Endothelial cell of umbilical vein (primary cell): ENCODE measurements around the gene FANCC. TPM values are rescaled to one million over a fixed set of nuclear protein-coding genes. Genes with fewer than 3 reads are reported as not detected.

Experiments
- BruUV-seq: library from RNA; stranded (reverse); fragments of 400-500 nt; replicated peaks from 2 replicates; lab custom pipeline; 2021; lab: Mats Ljungman, UMichigan
- CTCF ChIA-PET: fragments of 300-600, 350-600 bp; sonication (Branson Sonifier 250); formaldehyde crosslinking; loops from one replicate; lab custom pipeline; 2021; ENCODE audit warnings: antibody characterized with exemption, inconsistent platforms; lab: Charles Lee
- POLR2A ChIA-PET: fragments of 300-600, 350-600 bp; sonication (Branson Sonifier 250); formaldehyde crosslinking; loops from one replicate; lab custom pipeline; 2021; ENCODE audit warnings: antibody characterized with exemption, inconsistent platforms; lab: Charles Lee
- DNase-seq: peaks from one replicate; pipeline ENCODE4 v3.0.0-alpha.2; 2011; ENCODE audit warnings: low read depth, low spot score
- FAIRE-seq: peaks from 2 replicates; lab custom pipeline; 2011; peaks lifted over from hg19 to GRCh38; lab: Jason Lieb, UNC
- H2AFZ ChIP-seq: 2 replicates; pipeline ENCODE4 v1.6.0; 2012; ENCODE audit warnings: low read depth, low read length, control low read depth, inconsistent platforms
- H3K27ac ChIP-seq: 2 replicates; pipeline ENCODE4 v1.5.1; 2011; ENCODE audit warnings: low read depth, mild to moderate bottlenecking, control low read depth, low read length, moderate library complexity; ENCODE audit not compliant: insufficient read depth
- H3K27me3 ChIP-seq, 2 experiments: 2 replicates each; pipeline versions ENCODE4 v1.6.0 to v1.6.1; 2011; ENCODE audit warnings: low read length in 2 of 2, mixed read lengths in 1 of 2; ENCODE audit not compliant: control insufficient read depth in 2 of 2, insufficient read depth in 2 of 2
- H3K36me3 ChIP-seq, 2 experiments: 2 replicates in 1 of 2; 3 replicates in 1 of 2; pipeline ENCODE4 v1.5.1; 2011; ENCODE audit warnings: low read length in 2 of 2, mild to moderate bottlenecking in 1 of 2, moderate library complexity in 1 of 2; ENCODE audit not compliant: control insufficient read depth in 2 of 2, insufficient read depth in 2 of 2; ENCODE audit errors: extremely low read depth in 1 of 2
- H3K4me1 ChIP-seq: 3 replicates; pipeline ENCODE4 v1.5.1; 2011; ENCODE audit warnings: mild to moderate bottlenecking, low read length; ENCODE audit not compliant: control insufficient read depth, insufficient read depth; ENCODE audit errors: extremely low read depth
- H3K4me2 ChIP-seq: 2 replicates; pipeline ENCODE4 v1.6.1; 2011; ENCODE audit warnings: low read length, control low read depth, mixed read lengths; ENCODE audit not compliant: insufficient read depth
- H3K4me3 ChIP-seq, 3 experiments: fragments of 200-600 bp in 1 of 3; sonication (generic), shearing (Covaris generic) in 1 of 3; replicated peaks in 1 of 3; 2 replicates each; pipeline ENCODE4 v1.5.1; 2011 to 2016; ENCODE audit warnings: control low read depth in 3 of 3, low read length in 3 of 3, mild to moderate bottlenecking in 2 of 3, inconsistent platforms in 1 of 3, low read depth in 1 of 3, moderate library complexity in 1 of 3; ENCODE audit not compliant: insufficient read depth in 1 of 3
- H3K79me2 ChIP-seq: 2 replicates; pipeline ENCODE4 v1.6.0; 2012; ENCODE audit warnings: low read length, inconsistent platforms; ENCODE audit not compliant: control insufficient read depth, insufficient read depth
- H3K9ac ChIP-seq: replicated peaks from 2 replicates; pipeline ENCODE3; 2011; ENCODE audit warnings: low read length, control low read depth; ENCODE audit not compliant: insufficient read depth; ENCODE audit errors: extremely low read depth
- H3K9me1 ChIP-seq: replicated peaks from 3 replicates; pipeline ENCODE4 v1.6.0; 2011; ENCODE audit warnings: mild to moderate bottlenecking, low read length; ENCODE audit not compliant: control insufficient read depth, insufficient read depth; ENCODE audit errors: extremely low read depth
- H3K9me3 ChIP-seq: replicated peaks from 2 replicates; pipeline ENCODE4 v1.5.1; 2012; ENCODE audit warnings: low read length, inconsistent platforms; ENCODE audit not compliant: control insufficient read depth, insufficient read depth
- H4K20me1 ChIP-seq: replicated peaks from 2 replicates; pipeline ENCODE3; 2011; ENCODE audit warnings: mild to moderate bottlenecking, low read length; ENCODE audit not compliant: control insufficient read depth, insufficient read depth; ENCODE audit errors: extremely low read depth
- CTCF ChIP-seq, 2 donors: IDR thresholded peaks; 1 replicate in 1 of 2; 2 replicates in 1 of 2; pipeline ENCODE4 v1.5.1; 2011; ENCODE audit warnings: low read length in 2 of 2, mild to moderate bottlenecking in 2 of 2, moderate library complexity in 2 of 2, control low read depth in 1 of 2, inconsistent platforms in 1 of 2, low read depth in 1 of 2; ENCODE audit not compliant: insufficient read depth in 1 of 2; ENCODE audit errors: extremely low read depth in 1 of 2
- EZH2 ChIP-seq: IDR thresholded peaks from 2 replicates; pipeline ENCODE4 v1.6.1; 2012; ENCODE audit warnings: borderline replicate concordance, low read depth, mild to moderate bottlenecking, moderate library complexity, low read length, inconsistent platforms; ENCODE audit not compliant: severe bottlenecking
- FOS ChIP-seq: IDR thresholded peaks from 2 replicates; pipeline ENCODE4 v1.6.1; 2011; ENCODE audit warnings: mild to moderate bottlenecking, low read length, moderate library complexity, borderline replicate concordance; ENCODE audit not compliant: insufficient read depth
- GATA2 ChIP-seq: IDR thresholded peaks from 2 replicates; pipeline ENCODE4 v1.7.0; 2011; ENCODE audit warnings: low read depth, mild to moderate bottlenecking, moderate library complexity, mixed read lengths, low read length; ENCODE audit not compliant: insufficient read length, insufficient read depth
- JUN ChIP-seq: IDR thresholded peaks from 2 replicates; pipeline ENCODE4 v1.6.1; 2011; ENCODE audit warnings: borderline replicate concordance, low read depth; ENCODE audit not compliant: insufficient read length, insufficient read depth
- MAX ChIP-seq: IDR thresholded peaks from 2 replicates; pipeline ENCODE4 v1.6.1; 2011; ENCODE audit not compliant: insufficient read depth, insufficient read length
- MYC ChIP-seq: IDR thresholded peaks from one replicate; pipeline ENCODE4 v1.6.1; 2011; ENCODE audit warnings: mild to moderate bottlenecking, low read depth, low read length
- POLR2A ChIP-seq: IDR thresholded peaks from 2 replicates; pipeline ENCODE4 v1.6.1; 2012; ENCODE audit warnings: low read depth, mild to moderate bottlenecking, control low read depth, low read length
- POLR2AphosphoS5 ChIP-seq: IDR thresholded peaks from 2 replicates; pipeline ENCODE4 v1.6.1; 2012; ENCODE audit warnings: low read depth, mild to moderate bottlenecking, control low read depth, low read length, moderate library complexity; ENCODE audit not compliant: insufficient read depth
- dilution Hi-C: fragments of 300-500 bp; cut with MboI; formaldehyde crosslinking; loops from one replicate; pipeline ENCODE4 v1.15.0; 2019; ENCODE audit warnings: low sequenced_read_pairs; ENCODE audit not compliant: extremely low pct_ligation_motif_present
- intact Hi-C: fragments of 100-400 bp; cut with micrococcal nuclease; formaldehyde crosslinking; loops from one replicate; pipeline ENCODE4 v1.10.0; 2022
- polyA plus RNA-seq, 4 experiments: library from polyadenylated mRNA; depleted of rRNA in 3 of 4; stranded (reverse) in 3 of 4; unstranded in 1 of 4; fragments of >200 nt; gene quantifications; 2 replicates each; pipeline versions ENCODE4 v1.2.1 to v1.2.3, GENCODE V29; 2011 to 2012; ENCODE audit warnings: missing spikeins in 1 of 4
- total RNA-seq: library from RNA; stranded (reverse); gene quantifications from 2 replicates; pipeline ENCODE4 v1.2.3, GENCODE V29; 2021

Gene FANCC
- total and polyA plus RNA-seq, 2 donors (not counting 3 experiments of a cell fraction or from before 2014, with no cell fraction given), result 5.7 to 13.1 TPM

- H3K9ac ChIP-seq, result no peak overlapping the region
- FAIRE-seq, result no peak
- no peaks in the 10 kb centered on the region for H3K4me1 ChIP-seq
- no peak overlapping the region for H3K27ac ChIP-seq
- intact Hi-C loops, result no loop called here
- no TSS peak for BruUV-seq
- no peaks in the 10 kb centered on the region for H3K36me3 ChIP-seq
- CTCF ChIA-PET, result interaction anchor here (1.1 kb wide), 1 partner anchor 43 kb away, joined by 3 read pairs; no protein-coding TSS in a partner anchor
- no peak for TF ChIP-seq FOS
- TF ChIP-seq MYC, result no peak
- no peak for TF ChIP-seq MAX
- no peak for TF ChIP-seq CTCF (IDR thresholded peaks at IDR 0.05; ENCODE audit: extremely low read depth in 1 of 2, insufficient read depth in 1 of 2, low read depth in 1 of 2, low read length in 2 of 2)
- TF ChIP-seq EZH2, result no peak
- no peak for TF ChIP-seq POLR2AphosphoS5
- TF ChIP-seq GATA2, result no peak
- TF ChIP-seq JUN, result no peak
- TF ChIP-seq POLR2A, result no peak
- POLR2A ChIA-PET, result no interaction called here
- H3K27me3 ChIP-seq, result no peaks in the 10 kb centered on the region
- no peak overlapping the region for H3K4me3 ChIP-seq
- no peaks in the 10 kb centered on the region for H3K79me2 ChIP-seq
- dilution Hi-C loops, result no loop called here
- H3K9me3 ChIP-seq, result no peaks in the 10 kb centered on the region
- no peaks in the 10 kb centered on the region for H4K20me1 ChIP-seq
- DNase-seq, result no peak
- no peak overlapping the region for H2AFZ ChIP-seq
- no peak overlapping the region for H3K4me2 ChIP-seq
- no peaks in the 10 kb centered on the region for H3K9me1 ChIP-seq
These were observed 106.5 kb downstream of the FANCC start for GRCh38 chr9:95211028-95211427.
